ENCODE measurements around the gene NHLH2. TPM values are rescaled to one million over a fixed set of nuclear protein-coding genes. Genes with fewer than 3 reads are reported as not detected.

NHLH2 gene
- total and polyA plus RNA-seq, 7 donors = 0.28 TPM; not detected in 6

DNA sequence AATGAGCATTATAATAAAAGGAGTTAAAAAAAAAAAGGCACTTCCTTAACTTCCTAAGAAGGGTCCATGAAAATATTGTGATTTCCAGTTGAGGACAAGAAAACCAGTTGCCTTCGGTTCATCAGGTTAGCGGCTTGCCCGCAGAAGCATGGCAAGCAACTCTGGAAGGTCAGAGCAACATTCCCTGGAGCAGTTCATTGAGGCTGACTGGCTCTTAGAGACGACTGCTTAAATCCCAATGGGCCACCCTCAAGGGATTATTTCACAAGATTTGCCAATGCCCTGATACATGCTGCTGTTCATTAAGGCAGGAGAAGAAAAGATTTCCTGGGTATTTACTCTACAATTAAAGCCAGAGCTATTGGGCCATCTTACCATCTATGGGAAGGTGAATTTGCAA is 43.4 kb downstream of the NHLH2 start:
- no peaks in the 10 kb centered on the region for H3K9me3 ChIP-seq
- TF ChIP-seq, protein P1, sequence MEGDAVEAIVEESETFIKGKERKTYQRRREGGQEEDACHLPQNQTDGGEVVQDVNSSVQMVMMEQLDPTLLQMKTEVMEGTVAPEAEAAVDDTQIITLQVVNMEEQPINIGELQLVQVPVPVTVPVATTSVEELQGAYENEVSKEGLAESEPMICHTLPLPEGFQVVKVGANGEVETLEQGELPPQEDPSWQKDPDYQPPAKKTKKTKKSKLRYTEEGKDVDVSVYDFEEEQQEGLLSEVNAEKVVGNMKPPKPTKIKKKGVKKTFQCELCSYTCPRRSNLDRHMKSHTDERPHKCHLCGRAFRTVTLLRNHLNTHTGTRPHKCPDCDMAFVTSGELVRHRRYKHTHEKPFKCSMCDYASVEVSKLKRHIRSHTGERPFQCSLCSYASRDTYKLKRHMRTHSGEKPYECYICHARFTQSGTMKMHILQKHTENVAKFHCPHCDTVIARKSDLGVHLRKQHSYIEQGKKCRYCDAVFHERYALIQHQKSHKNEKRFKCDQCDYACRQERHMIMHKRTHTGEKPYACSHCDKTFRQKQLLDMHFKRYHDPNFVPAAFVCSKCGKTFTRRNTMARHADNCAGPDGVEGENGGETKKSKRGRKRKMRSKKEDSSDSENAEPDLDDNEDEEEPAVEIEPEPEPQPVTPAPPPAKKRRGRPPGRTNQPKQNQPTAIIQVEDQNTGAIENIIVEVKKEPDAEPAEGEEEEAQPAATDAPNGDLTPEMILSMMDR (IDR thresholded peaks at IDR 0.05) = no peak
- no peak for TF ChIP-seq POLR2A (IDR thresholded peaks at IDR 0.05)
- TF ChIP-seq POLR2AphosphoS5 (IDR thresholded peaks at IDR 0.05) = no peak
- no peak for TF ChIP-seq EP300 (IDR thresholded peaks at IDR 0.05)
- peaks cover 0 to 29% (median 0%) of the 10 kb centered on the region in 3 donors for H3K27me3 ChIP-seq
- H3K27ac ChIP-seq = no peak overlapping the region
- H3K36me3 ChIP-seq = no peaks in the 10 kb centered on the region
- 95% methylated on average over 4 of the region's 4 CpGs for WGBS, 2 donors
- no peaks in the 10 kb centered on the region for H3K4me1 ChIP-seq
- intact Hi-C loops (cut with DNase I) = no loop called here
- H3K4me3 ChIP-seq = no peak overlapping the region
- DNase-seq = no peak

DNA sequence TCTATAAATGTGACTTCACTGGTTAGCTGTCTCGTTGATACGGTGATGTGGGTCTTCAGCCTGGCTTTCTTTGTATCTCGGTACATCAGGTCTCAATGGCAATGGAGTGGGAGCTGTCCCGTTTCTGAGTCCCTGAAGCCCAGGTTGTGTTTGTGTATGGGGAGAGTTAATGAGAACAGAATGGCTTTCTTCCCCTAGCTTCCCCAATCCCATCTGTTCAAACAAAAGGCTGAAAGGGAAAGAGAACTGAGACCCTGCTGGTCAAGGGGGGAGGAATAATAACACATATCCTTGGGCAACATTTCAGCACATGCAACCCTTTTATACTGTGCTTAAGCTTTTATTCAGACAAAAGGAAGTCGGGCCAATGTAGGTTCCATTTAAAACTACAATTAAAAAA is 44.0 kb downstream of the NHLH2 start:
- Histone ChIP-seq H3K27me3 (peaks cover 0 to 29% (median 0%) of the 10 kb centered on the region in 3 donors), H3K9me3 (no peaks in the 10 kb centered on the region), H3K36me3 (no peaks in the 10 kb centered on the region), H3K4me1 (no peaks in the 10 kb centered on the region), H3K4me3 (no peak overlapping the region), H3K27ac (no peak overlapping the region)
- 70 to 71% methylated on average over 5 of the region's 5 CpGs for WGBS, 2 donors
- no peak for DNase-seq
- TF ChIP-seq POLR2A (IDR thresholded peaks at IDR 0.05) (no peak), EP300 (IDR thresholded peaks at IDR 0.05) (no peak), POLR2AphosphoS5 (IDR thresholded peaks at IDR 0.05) (no peak)
- TF ChIP-seq, protein P1 (IDR thresholded peaks at IDR 0.05) = no peak
- intact Hi-C loops (cut with DNase I) = no loop called here

DNA sequence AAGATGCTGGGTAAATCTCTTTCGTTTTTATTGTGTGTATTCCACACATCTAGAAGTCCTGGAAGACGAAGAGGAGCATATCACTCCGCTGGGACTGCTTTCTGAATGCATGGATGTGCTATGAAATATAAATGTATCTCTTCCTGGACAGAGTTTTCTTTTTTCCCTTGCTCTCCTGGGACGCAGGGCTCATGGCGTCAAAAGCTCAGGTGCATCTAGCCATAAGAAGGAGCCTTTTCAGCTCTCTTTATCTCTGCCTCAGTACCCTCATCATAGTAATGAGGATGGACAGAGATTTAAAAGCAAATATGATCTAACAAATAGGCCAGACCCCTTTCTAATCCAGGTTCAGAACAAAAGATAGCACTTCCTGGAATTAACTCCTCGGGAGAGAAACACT is 44.9 kb downstream of the NHLH2 start:
- no peaks in the 10 kb centered on the region for H3K9me3 ChIP-seq
- WGBS, 2 donors = 86 to 87% methylated on average over 6 of the region's 6 CpGs
- no peaks in the 10 kb centered on the region for H3K4me1 ChIP-seq
- no peaks in the 10 kb centered on the region for H3K36me3 ChIP-seq
- DNase-seq = no peak
- TF ChIP-seq, protein P1 (IDR thresholded peaks at IDR 0.05) = no peak
- TF ChIP-seq POLR2AphosphoS5 (IDR thresholded peaks at IDR 0.05) (no peak), EP300 (IDR thresholded peaks at IDR 0.05) (no peak), POLR2A (IDR thresholded peaks at IDR 0.05) (no peak)
- H3K27me3 ChIP-seq = peaks cover 0 to 29% (median 0%) of the 10 kb centered on the region in 3 donors
- no peak overlapping the region for H3K4me3 ChIP-seq
- intact Hi-C loops (cut with DNase I) = no loop called here
- H3K27ac ChIP-seq = no peak overlapping the region

GRCh38 chr1:115794976-115795639 is 45.8 kb downstream of the NHLH2 start:
- Histone ChIP-seq H3K27ac (no peak overlapping the region), H3K27me3 (peaks cover 0 to 29% (median 0%) of the 10 kb centered on the region in 3 donors), H3K36me3 (no peaks in the 10 kb centered on the region), H3K4me1 (no peaks in the 10 kb centered on the region), H3K4me3 (no peak overlapping the region), H3K9me3 (no peaks in the 10 kb centered on the region)
- intact Hi-C loops (cut with DNase I) = no loop called here
- TF ChIP-seq, protein P1 (IDR thresholded peaks at IDR 0.05) = no peak
- TF ChIP-seq EP300 (IDR thresholded peaks at IDR 0.05) (no peak), POLR2A (IDR thresholded peaks at IDR 0.05) (no peak), POLR2AphosphoS5 (IDR thresholded peaks at IDR 0.05) (no peak)
- DNase-seq = no peak
- 68% methylated on average over 4 of the region's 4 CpGs for WGBS, 2 donors

DNA sequence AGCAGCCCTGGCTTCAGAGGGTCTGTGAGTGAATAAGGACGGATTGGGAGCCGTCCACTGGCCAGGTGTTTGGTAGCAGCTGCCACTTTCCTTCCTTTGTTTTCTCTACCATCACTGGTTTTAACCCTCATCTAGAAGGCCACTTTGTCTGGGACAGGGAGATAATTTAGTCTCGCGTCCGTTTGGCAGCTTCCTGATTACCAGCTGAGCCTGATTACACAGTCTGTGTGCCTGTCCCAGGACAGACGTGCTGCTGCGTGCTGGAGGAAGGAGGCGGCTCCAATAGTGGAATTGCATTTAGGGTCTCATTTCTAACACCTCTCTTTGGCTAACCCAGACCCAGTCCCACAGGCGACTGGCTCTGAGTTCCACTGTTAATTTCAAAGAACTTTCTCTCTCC is 47.8 kb downstream of the NHLH2 start:
- H3K27ac ChIP-seq = no peak overlapping the region
- intact Hi-C loops (cut with DNase I) = no loop called here
- 42 to 44% methylated on average over 9 of the region's 9 CpGs for WGBS, 2 donors

More for the DNA sequence above, 47.8 kb downstream of the NHLH2 start:
- no peaks in the 10 kb centered on the region for H3K9me3 ChIP-seq
- H3K36me3 ChIP-seq = no peaks in the 10 kb centered on the region
- TF ChIP-seq, protein P1 (IDR thresholded peaks at IDR 0.05) = no peak
- TF ChIP-seq EP300 (IDR thresholded peaks at IDR 0.05) (no peak), POLR2AphosphoS5 (IDR thresholded peaks at IDR 0.05) (no peak), POLR2A (IDR thresholded peaks at IDR 0.05) (no peak)
- DNase-seq = no peak
- H3K27me3 ChIP-seq = peaks cover 0 to 29% (median 0%) of the 10 kb centered on the region in 3 donors
- H3K4me3 ChIP-seq = no peak overlapping the region
- no peaks in the 10 kb centered on the region for H3K4me1 ChIP-seq

Measured in sigmoid colon (tissue), 7 donors.